Activated naive CD4-positive, alpha-beta T cell treated with anti-CD3 and anti-CD28 coated beads for 36 hours (primary cell): Measurements from ENCODE around the gene CYYR1. TPM values are rescaled to one million over a fixed set of nuclear protein-coding genes. Genes with fewer than 3 reads are reported as not detected.

Experiments used
- CTCF ChIA-PET: fragments of 350-600 bp; sonication (Branson Sonifier 250); formaldehyde crosslinking; loops from one replicate; lab custom pipeline; 2021; ENCODE audit warnings: antibody characterized with exemption; lab: Charles Lee
- DNase-seq: peaks from one replicate; pipeline ENCODE4 v3.0.0-alpha.2; 2020
- H3K27ac Mint-ChIP-seq: one replicate; pipeline ENCODE4 v1.8.0; 2021; ENCODE audit warnings: mild to moderate bottlenecking, mixed read lengths
- H3K27me3 Mint-ChIP-seq: one replicate; pipeline ENCODE4 v1.8.0; 2021; ENCODE audit warnings: low read depth, mixed read lengths
- H3K36me3 Mint-ChIP-seq: one replicate; pipeline ENCODE4 v1.8.0; 2021; ENCODE audit warnings: low read depth, mixed read lengths
- H3K4me1 Mint-ChIP-seq: one replicate; pipeline ENCODE4 v1.8.0; 2021; ENCODE audit warnings: low read depth, mixed read lengths
- H3K4me3 Mint-ChIP-seq: one replicate; pipeline ENCODE4 v1.8.0; 2021; ENCODE audit warnings: mild to moderate bottlenecking, moderate library complexity, mixed read lengths
- H3K9me3 Mint-ChIP-seq: one replicate; pipeline ENCODE4 v1.8.0; 2021; ENCODE audit warnings: mixed read lengths
- intact Hi-C: fragments of 100-400 bp; cut with micrococcal nuclease; formaldehyde crosslinking; loops from one replicate; pipeline ENCODE4 v1.15.1; 2023
- total RNA-seq, 2 experiments: library from RNA; stranded (reverse); gene quantifications; one replicate each; pipeline ENCODE4 v1.2.3, GENCODE V29; 2021

Gene CYYR1
- total RNA-seq, 2 experiments from 2014 or later = not detected

DNA sequence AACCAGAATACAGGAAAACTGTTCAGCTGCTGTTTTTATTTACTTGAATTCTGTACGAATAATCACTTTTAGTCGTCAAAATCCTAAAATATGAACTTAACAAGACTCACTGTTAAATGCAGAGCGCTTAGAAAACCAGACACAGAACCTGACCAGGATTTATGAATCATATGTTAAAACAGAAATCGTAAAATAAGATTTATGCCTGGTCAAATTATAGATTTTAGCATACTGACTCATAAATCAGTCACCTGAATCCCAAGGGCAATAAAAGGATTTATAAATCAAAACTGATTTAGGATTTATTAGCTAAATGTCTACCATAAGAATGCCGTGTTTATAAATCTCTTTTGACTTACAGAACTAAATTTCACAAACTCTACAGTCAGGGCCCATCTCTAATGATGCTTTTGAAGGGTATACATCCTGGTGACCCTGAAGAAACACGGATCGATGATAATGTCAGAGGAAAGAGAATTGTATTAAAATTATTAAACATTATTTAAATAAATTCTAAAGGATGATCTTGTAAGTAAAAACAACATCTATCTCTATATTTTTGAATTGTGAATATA lies 28.8 kb downstream of the CYYR1 start:
- intact Hi-C loops = no loop called here
- H3K27ac Mint-ChIP-seq = no peak overlapping the region
- DNase-seq = no peak
- CTCF ChIA-PET = no interaction called here
- H3K9me3 Mint-ChIP-seq = no peaks in the 10 kb centered on the region
- no peak overlapping the region for H3K4me3 Mint-ChIP-seq
- no peaks in the 10 kb centered on the region for H3K4me1 Mint-ChIP-seq
- peaks cover 4% of the 10 kb centered on the region for H3K27me3 Mint-ChIP-seq
- no peaks in the 10 kb centered on the region for H3K36me3 Mint-ChIP-seq

DNA sequence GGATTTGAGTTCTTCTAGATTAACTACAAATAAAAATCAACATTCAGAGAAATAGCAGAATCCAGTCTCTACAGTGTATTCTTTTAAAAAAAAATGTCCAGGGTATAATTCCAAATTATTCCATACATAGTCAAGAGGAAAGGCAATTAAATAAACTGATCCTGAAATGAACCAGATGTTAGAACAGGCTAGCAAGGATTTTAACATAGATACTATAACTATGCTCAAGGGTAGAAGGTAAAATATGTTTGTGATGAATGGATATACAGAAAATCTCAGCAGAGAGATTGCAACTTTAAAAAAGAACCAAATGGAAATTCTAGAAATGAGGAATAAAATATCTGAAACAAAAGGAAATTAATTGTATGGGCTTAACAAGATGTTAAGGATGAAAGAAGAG lies 32.4 kb downstream of the CYYR1 start:
- H3K36me3 Mint-ChIP-seq = no peaks in the 10 kb centered on the region
- peaks cover 7% of the 10 kb centered on the region for H3K27me3 Mint-ChIP-seq
- H3K9me3 Mint-ChIP-seq = no peaks in the 10 kb centered on the region
- no peak overlapping the region for H3K27ac Mint-ChIP-seq
- H3K4me1 Mint-ChIP-seq = no peaks in the 10 kb centered on the region
- no peak overlapping the region for H3K4me3 Mint-ChIP-seq
- CTCF ChIA-PET = no interaction called here
- DNase-seq = no peak
- intact Hi-C loops = no loop called here

GRCh38 chr21:26539566-26539965 lies 33.5 kb downstream of the CYYR1 start:
- Mint-ChIP-seq H3K27me3 (peaks cover 7% of the 10 kb centered on the region), H3K36me3 (no peaks in the 10 kb centered on the region), H3K4me3 (no peak overlapping the region), H3K4me1 (no peaks in the 10 kb centered on the region), H3K27ac (no peak overlapping the region), H3K9me3 (no peaks in the 10 kb centered on the region)
- no peak for DNase-seq
- CTCF ChIA-PET = no interaction called here
- intact Hi-C loops = no loop called here

DNA sequence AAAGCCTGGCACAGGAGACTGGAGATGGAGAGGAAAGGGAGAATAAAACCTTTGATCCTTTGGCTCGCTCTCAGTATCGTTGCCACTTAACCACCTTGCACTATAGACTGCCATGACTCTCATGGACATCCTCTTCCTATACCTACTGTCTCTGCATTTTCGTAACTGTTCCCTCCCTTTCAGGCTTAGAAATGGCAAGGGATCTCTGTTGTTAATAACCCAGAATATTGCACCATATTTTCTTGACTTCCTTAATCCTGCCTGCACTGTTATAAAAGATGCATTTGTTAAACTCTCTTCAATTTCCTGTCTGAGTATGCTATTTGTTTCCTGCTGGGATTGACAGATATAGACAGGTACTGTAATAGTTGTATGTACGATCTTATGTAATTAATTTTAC lies 38.6 kb downstream of the CYYR1 start:
- Mint-ChIP-seq H3K27me3 (peaks cover 6% of the 10 kb centered on the region), H3K27ac (no peak overlapping the region), H3K9me3 (no peaks in the 10 kb centered on the region), H3K36me3 (no peaks in the 10 kb centered on the region), H3K4me3 (no peak overlapping the region), H3K4me1 (no peaks in the 10 kb centered on the region)
- intact Hi-C loops = no loop called here
- no peak for DNase-seq
- CTCF ChIA-PET = no interaction called here

- Mint-ChIP-seq H3K27ac (no peak overlapping the region), H3K4me1 (no peaks in the 10 kb centered on the region), H3K36me3 (no peaks in the 10 kb centered on the region)
These were observed 40.9 kb downstream of the CYYR1 start for GRCh38 chr21:26532208-26532607.

DNA sequence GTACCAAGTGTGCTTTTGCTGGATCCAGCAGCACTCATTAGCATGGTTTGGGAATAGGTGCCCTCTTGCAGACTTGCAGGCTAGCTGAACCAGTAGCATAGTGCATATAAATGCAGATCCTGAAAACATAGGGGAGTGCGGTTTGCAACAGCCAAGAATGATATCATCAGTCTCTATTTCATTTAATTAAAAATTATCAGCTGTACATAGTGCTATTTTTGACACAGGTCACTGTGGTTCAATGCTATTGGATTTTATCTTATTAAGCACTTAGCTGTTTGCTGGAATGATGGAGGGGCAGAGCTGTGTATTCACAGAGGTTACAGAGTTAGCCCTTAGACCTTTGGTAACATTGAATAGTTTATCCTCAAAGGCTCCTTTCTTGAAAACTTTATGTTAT lies 43.6 kb downstream of the CYYR1 start:
- H3K27me3 Mint-ChIP-seq = peaks cover 3% of the 10 kb centered on the region
- intact Hi-C loops = no loop called here
- no peak overlapping the region for H3K27ac Mint-ChIP-seq
- CTCF ChIA-PET = no interaction called here
- H3K4me1 Mint-ChIP-seq = no peaks in the 10 kb centered on the region
- no peaks in the 10 kb centered on the region for H3K9me3 Mint-ChIP-seq
- no peaks in the 10 kb centered on the region for H3K36me3 Mint-ChIP-seq
- no peak overlapping the region for H3K4me3 Mint-ChIP-seq
- DNase-seq = no peak

More at GRCh38 chr21:26532208-26532607, 40.9 kb downstream of the CYYR1 start:
- intact Hi-C loops = no loop called here
- DNase-seq = no peak
- Mint-ChIP-seq H3K9me3 (no peaks in the 10 kb centered on the region), H3K4me3 (no peak overlapping the region), H3K27me3 (peaks cover 3% of the 10 kb centered on the region)
- CTCF ChIA-PET = no interaction called here

GRCh38 chr21:26528882-26529281 lies 44.2 kb downstream of the CYYR1 start:
- DNase-seq = no peak
- CTCF ChIA-PET = no interaction called here
- Mint-ChIP-seq H3K36me3 (no peaks in the 10 kb centered on the region), H3K9me3 (no peaks in the 10 kb centered on the region), H3K4me3 (no peak overlapping the region), H3K27ac (no peak overlapping the region), H3K27me3 (peaks cover 3% of the 10 kb centered on the region), H3K4me1 (no peaks in the 10 kb centered on the region)
- intact Hi-C loops = no loop called here

GRCh38 chr21:26522704-26523103 lies 50.4 kb downstream of the CYYR1 start:
- Mint-ChIP-seq H3K4me1 (no peaks in the 10 kb centered on the region), H3K4me3 (no peak overlapping the region), H3K9me3 (peaks cover 4% of the 10 kb centered on the region), H3K36me3 (no peaks in the 10 kb centered on the region), H3K27ac (no peak overlapping the region), H3K27me3 (no peaks in the 10 kb centered on the region)
- intact Hi-C loops = no loop called here
- DNase-seq = no peak
- CTCF ChIA-PET = no interaction called here

- no peaks in the 10 kb centered on the region for H3K36me3 Mint-ChIP-seq
- H3K27ac Mint-ChIP-seq = no peak overlapping the region
- intact Hi-C loops = no loop called here
- H3K27me3 Mint-ChIP-seq = no peaks in the 10 kb centered on the region
- no peak for DNase-seq
- no peaks in the 10 kb centered on the region for H3K4me1 Mint-ChIP-seq
- peaks cover 4% of the 10 kb centered on the region for H3K9me3 Mint-ChIP-seq
- CTCF ChIA-PET = no interaction called here
- no peak overlapping the region for H3K4me3 Mint-ChIP-seq
These were observed 53.9 kb downstream of the CYYR1 start for GRCh38 chr21:26519142-26519541.

DNA sequence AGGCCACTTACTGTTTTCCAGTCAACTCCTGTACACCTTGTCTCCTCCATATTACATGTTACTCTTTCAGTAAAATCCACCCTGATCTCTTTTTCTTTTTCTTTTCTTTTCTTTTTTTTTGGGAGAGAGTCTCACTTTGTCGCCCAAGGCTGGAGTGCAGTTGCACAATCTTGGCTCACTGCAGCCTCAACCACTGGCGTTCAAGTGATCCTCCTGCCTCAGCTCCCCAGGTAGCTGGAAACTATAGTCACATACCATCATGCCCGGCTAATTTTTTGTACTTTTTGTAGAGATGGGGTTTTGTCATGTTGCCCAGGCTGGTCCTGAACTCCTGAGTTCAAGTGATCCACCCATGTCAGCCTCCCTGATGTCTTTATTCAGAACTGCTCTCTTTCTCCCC lies 57.8 kb downstream of the CYYR1 start:
- Mint-ChIP-seq H3K9me3 (peaks cover 4% of the 10 kb centered on the region), H3K36me3 (no peaks in the 10 kb centered on the region), H3K4me3 (no peak overlapping the region), H3K4me1 (no peaks in the 10 kb centered on the region), H3K27ac (no peak overlapping the region), H3K27me3 (no peaks in the 10 kb centered on the region)
- no peak for DNase-seq
- CTCF ChIA-PET = no interaction called here
- intact Hi-C loops = no loop called here

GRCh38 chr21:26513212-26513611 lies 59.9 kb downstream of the CYYR1 start:
- Mint-ChIP-seq H3K4me1 (no peaks in the 10 kb centered on the region), H3K27me3 (no peaks in the 10 kb centered on the region)
- CTCF ChIA-PET = no interaction called here

DNA sequence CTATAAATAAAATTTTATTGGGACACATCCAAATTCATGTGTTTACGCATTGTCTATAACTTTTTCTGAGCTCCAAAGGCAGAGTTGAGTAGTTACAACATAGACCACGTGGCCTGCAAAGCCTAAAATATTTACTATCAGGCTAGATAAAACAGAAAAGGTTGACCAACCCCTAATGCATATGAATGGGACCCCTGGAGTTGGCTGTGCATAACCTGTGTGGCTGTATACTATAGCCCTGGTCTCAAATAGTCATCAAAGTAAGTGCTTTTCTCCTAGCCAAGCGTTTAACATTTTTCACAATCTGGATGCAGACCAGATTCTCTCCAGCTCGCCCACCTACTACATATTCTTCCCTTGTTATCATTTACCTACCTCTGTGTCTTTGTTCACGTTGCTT lies 60.4 kb downstream of the CYYR1 start:
- no peaks in the 10 kb centered on the region for H3K4me1 Mint-ChIP-seq
- H3K27ac Mint-ChIP-seq = no peak overlapping the region
- H3K27me3 Mint-ChIP-seq = no peaks in the 10 kb centered on the region
- H3K4me3 Mint-ChIP-seq = no peak overlapping the region
- no peaks in the 10 kb centered on the region for H3K36me3 Mint-ChIP-seq
- CTCF ChIA-PET = no interaction called here
- intact Hi-C loops = no loop called here
- DNase-seq = no peak
- H3K9me3 Mint-ChIP-seq = no peaks in the 10 kb centered on the region

More at GRCh38 chr21:26513212-26513611, 59.9 kb downstream of the CYYR1 start:
- intact Hi-C loops = no loop called here
- Mint-ChIP-seq H3K4me3 (no peak overlapping the region), H3K36me3 (no peaks in the 10 kb centered on the region), H3K27ac (no peak overlapping the region), H3K9me3 (no peaks in the 10 kb centered on the region)
- DNase-seq = no peak

DNA sequence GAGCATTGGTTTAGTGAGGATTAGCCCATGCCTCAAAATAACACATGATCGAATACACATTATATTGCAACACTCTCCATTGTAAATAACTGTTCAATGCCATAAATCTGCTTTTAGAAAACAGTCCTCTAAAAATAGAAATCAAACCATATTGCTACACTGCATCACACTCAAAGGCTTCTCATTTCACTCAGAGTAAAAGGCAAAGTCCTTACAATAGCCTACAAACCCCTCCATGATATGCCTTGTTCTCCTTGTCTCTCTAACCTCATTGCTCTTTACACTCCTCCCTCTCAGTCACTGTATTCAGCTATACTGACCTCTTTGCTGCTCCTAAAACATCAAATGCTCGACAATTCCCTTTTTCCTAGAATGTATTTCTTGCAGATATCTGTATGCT lies 64.2 kb downstream of the CYYR1 start:
- Mint-ChIP-seq H3K4me3 (no peak overlapping the region), H3K27ac (no peak overlapping the region), H3K36me3 (no peaks in the 10 kb centered on the region), H3K9me3 (no peaks in the 10 kb centered on the region), H3K27me3 (no peaks in the 10 kb centered on the region), H3K4me1 (no peaks in the 10 kb centered on the region)
- intact Hi-C loops = no loop called here
- CTCF ChIA-PET = interaction anchor here (0.5 kb wide), 1 partner anchor 57 kb away, joined by 4 read pairs; no protein-coding TSS in a partner anchor
- no peak for DNase-seq
